ENCODE results near the gene ADAMTS2. TPM values are rescaled to one million over a fixed set of nuclear protein-coding genes. Genes with fewer than 3 reads are reported as not detected.

The ADAMTS2 gene
- total RNA-seq, 1 donor from 2014 or later: 93.2 TPM

DNA sequence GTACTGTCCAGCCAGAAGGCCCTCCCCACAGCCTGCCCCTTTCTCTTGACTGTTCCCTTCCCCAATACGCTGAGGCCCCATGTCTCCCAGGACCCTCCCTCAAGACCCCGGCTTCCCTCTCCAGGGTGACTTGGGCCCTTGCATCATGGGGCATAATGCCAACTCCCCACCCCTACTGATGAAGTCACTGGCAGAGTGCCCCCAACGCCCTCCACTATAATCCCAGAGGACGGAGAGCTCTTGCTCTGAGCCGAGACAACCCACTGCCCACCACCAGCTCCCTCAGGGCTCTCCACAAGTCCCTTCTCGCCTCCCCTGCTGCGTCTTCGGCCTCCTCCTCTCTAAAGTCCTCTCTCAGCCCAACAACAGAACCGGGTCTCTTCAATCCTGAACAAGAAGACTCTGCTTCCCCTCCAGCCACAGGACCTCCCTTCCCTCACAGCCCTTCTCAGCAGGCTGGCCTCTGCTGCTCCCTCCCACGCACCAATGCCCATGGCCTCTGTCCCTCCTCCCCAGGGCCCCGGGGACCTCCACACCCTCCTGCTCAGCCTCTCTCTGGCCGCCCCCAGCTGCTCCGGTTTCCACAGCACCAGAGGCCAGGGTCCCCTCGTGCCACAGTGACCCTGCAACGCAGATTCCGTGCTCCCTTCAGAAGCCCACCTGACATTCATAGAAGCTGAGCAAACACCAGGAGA, 47.6 kb downstream of the ADAMTS2 start:
- Mint-ChIP-seq H3K27ac (ENCODE audit: unreplicated experiment) (no peak overlapping the region), H3K36me3 (ENCODE audit: low read depth) (peaks cover 2% of the 10 kb centered on the region), H3K4me1 (ENCODE audit: low read depth) (peaks cover 17% of the 10 kb centered on the region), H3K27me3 (ENCODE audit: low read depth) (no peaks in the 10 kb centered on the region), H3K4me3 (ENCODE audit: unreplicated experiment) (no peak overlapping the region), H3K9me3 (ENCODE audit: low read depth) (peaks cover 10% of the 10 kb centered on the region)
- TF ChIP-seq, protein P1, sequence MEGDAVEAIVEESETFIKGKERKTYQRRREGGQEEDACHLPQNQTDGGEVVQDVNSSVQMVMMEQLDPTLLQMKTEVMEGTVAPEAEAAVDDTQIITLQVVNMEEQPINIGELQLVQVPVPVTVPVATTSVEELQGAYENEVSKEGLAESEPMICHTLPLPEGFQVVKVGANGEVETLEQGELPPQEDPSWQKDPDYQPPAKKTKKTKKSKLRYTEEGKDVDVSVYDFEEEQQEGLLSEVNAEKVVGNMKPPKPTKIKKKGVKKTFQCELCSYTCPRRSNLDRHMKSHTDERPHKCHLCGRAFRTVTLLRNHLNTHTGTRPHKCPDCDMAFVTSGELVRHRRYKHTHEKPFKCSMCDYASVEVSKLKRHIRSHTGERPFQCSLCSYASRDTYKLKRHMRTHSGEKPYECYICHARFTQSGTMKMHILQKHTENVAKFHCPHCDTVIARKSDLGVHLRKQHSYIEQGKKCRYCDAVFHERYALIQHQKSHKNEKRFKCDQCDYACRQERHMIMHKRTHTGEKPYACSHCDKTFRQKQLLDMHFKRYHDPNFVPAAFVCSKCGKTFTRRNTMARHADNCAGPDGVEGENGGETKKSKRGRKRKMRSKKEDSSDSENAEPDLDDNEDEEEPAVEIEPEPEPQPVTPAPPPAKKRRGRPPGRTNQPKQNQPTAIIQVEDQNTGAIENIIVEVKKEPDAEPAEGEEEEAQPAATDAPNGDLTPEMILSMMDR (IDR thresholded peaks at IDR 0.05): no peak
- DNase-seq (ENCODE audit: low spot score): peak; percentile 75

DNA sequence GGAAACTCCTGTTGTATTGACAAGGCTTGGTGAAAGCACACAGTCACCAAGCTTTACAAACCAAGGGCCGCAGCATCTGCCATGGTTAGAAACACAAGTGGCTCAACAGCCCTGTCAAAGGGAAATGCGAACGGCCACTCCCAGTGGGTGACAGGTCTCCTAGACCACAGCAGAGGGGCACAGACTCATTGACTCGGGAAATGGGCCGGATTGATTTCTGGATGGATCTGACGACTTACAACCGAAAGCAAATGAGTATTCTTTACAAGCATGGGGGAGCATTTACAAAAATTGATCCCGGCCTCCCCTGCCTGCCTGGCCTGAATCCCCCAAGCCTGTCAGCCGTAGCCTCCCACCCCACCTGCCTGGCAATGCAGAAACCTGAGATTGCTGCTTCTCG, 48.2 kb downstream of the ADAMTS2 start:
- Mint-ChIP-seq H3K27me3 (ENCODE audit: low read depth) (no peaks in the 10 kb centered on the region), H3K9me3 (ENCODE audit: low read depth) (peaks cover 10% of the 10 kb centered on the region), H3K36me3 (ENCODE audit: low read depth) (peaks cover 2% of the 10 kb centered on the region), H3K4me3 (ENCODE audit: unreplicated experiment) (no peak overlapping the region), H3K27ac (ENCODE audit: unreplicated experiment) (no peak overlapping the region), H3K4me1 (ENCODE audit: low read depth) (peaks cover 14% of the 10 kb centered on the region)
- peak; percentile 66 for DNase-seq (ENCODE audit: low spot score)
- TF ChIP-seq, protein P1 (IDR thresholded peaks at IDR 0.05): no peak

DNA sequence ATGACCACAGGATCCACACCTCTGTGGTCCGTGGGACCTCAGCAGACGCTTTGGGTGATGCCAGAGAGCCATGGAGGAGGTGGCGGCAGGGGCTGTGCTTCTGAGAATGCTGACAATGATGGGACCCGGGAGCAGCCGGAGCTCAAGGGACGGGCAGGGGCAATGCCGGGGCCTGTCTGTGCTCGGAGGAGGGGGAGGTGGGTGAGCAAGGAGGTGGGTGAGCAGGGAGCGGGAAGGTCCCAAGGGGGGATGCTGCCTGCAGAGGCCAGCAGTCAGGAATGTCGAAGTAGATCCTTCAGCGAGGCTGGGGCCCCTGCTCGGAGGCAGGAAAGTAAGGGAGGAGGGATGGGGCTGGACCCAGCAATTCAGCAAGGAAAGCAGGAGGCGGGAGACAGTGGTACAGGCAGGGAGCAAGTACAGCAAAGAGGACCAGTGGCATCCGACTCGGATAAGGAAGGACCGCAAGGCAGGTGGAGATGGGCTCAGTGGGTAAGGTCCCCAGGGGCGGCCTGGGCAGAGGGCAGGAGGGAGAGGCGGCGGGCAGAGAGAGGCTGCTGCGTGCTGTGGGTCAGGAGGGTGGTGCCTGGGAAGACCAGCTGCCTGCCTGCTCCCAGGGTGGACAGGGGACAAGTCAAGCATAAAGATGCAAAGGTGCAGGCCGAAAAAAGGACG, 49.0 kb downstream of the ADAMTS2 start:
- Mint-ChIP-seq H3K9me3 (ENCODE audit: low read depth) (peaks cover 10% of the 10 kb centered on the region), H3K27ac (ENCODE audit: unreplicated experiment) (no peak overlapping the region), H3K36me3 (ENCODE audit: low read depth) (peaks cover 2% of the 10 kb centered on the region), H3K27me3 (ENCODE audit: low read depth) (no peaks in the 10 kb centered on the region), H3K4me3 (ENCODE audit: unreplicated experiment) (no peak overlapping the region), H3K4me1 (ENCODE audit: low read depth) (peaks cover 14% of the 10 kb centered on the region)
- TF ChIP-seq, protein P1 (IDR thresholded peaks at IDR 0.05): no peak
- peak; percentile 91 for DNase-seq (ENCODE audit: low spot score)

DNA sequence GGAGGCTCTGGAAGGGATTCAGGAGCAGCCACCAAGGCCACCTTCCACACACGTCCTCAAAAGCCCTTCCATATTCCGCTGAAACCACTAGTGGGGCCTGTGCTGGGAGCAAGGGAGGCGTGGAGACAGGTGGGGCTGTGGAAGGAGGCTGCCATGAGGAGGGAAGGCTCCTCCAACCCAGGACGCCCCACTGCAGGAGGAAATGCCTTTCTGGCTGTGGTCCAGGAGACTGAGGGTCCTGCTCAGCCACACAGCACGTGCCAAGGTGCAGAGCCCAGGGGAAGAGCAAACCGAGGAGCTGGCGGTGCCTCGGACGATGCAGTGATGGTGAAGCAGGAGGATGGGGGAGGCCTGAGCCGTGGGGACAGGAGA, 49.5 kb downstream of the ADAMTS2 start:
- Mint-ChIP-seq H3K27ac (ENCODE audit: unreplicated experiment) (no peak overlapping the region), H3K27me3 (ENCODE audit: low read depth) (no peaks in the 10 kb centered on the region), H3K4me1 (ENCODE audit: low read depth) (peaks cover 14% of the 10 kb centered on the region), H3K9me3 (ENCODE audit: low read depth) (peaks cover 10% of the 10 kb centered on the region), H3K4me3 (ENCODE audit: unreplicated experiment) (no peak overlapping the region), H3K36me3 (ENCODE audit: low read depth) (peaks cover 2% of the 10 kb centered on the region)
- TF ChIP-seq, protein P1 (IDR thresholded peaks at IDR 0.05): no peak
- DNase-seq (ENCODE audit: low spot score): peak; percentile 71

DNA sequence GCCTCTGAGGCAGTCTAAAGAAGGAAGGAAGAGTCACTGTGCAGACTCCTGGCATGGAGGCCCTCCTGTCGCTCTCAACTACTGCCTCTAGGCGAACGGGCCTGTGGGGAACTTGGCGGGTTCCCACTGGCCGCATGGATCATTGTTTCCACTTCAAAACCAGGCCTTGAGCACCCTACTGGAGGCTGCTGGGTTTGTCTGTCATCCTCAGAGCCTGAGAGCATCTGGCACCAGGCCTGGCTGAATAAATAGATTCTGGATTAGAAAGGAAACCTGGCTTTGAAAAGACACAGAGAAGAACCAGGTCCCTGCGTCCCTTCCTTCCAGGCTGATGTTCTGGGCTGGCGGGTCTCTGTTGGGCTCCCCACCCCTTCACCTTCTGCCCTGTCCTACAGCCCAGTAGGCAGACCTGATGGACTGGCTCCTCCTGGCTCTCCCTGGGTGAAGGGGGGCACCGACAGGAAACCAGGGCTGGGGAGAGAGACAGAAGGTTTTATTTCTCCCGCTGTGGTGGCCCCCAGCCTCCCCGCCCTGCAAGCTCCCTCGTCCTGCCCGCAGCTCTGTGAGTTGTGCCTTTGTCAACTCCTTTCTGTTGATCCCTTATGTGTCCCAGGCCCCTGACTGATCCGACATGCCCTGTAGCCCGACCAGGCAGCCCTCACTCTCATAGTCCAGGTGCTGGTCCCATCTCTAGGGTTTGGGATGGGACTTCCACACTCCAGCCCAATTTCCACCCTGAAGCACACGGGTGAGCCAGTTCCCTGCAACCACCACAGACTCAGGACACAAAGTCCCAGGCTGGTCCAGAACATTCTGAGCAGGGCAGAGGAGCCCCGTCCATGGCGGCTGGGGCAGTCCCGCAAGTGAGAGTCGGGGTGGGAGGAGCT, 50.1 kb downstream of the ADAMTS2 start:
- TF ChIP-seq, protein P1 (IDR thresholded peaks at IDR 0.05): no peak
- Mint-ChIP-seq H3K27me3 (ENCODE audit: low read depth) (no peaks in the 10 kb centered on the region), H3K36me3 (ENCODE audit: low read depth) (peaks cover 2% of the 10 kb centered on the region), H3K4me3 (ENCODE audit: unreplicated experiment) (no peak overlapping the region), H3K9me3 (ENCODE audit: low read depth) (peaks cover 12% of the 10 kb centered on the region), H3K27ac (ENCODE audit: unreplicated experiment) (no peak overlapping the region), H3K4me1 (ENCODE audit: low read depth) (peaks cover 14% of the 10 kb centered on the region)
- DNase-seq (ENCODE audit: low spot score): peak; percentile 60
